Endodermal cell (in vitro differentiated cells): ENCODE results near the gene OR10V1. TPM values are rescaled to one million over a fixed set of nuclear protein-coding genes. Genes with fewer than 3 reads are reported as not detected.

Experiments used
- DNase-seq: peaks from one replicate; pipeline ENCODE4 v3.0.0-alpha.2; 2017
- H3K27ac ChIP-seq: 2 replicates; pipeline ENCODE4 v1.5.1; 2013; ENCODE audit warnings: mild to moderate bottlenecking, low read depth, low read length, moderate library complexity
- H3K27me3 ChIP-seq: 2 replicates; pipeline ENCODE4 v1.6.1; 2013; ENCODE audit warnings: mild to moderate bottlenecking, low read length, moderate library complexity; ENCODE audit not compliant: insufficient read depth, control insufficient read depth, poor library complexity, severe bottlenecking
- H3K36me3 ChIP-seq: 2 replicates; pipeline ENCODE4 v1.7.0; 2013; ENCODE audit warnings: mild to moderate bottlenecking, low read length, moderate library complexity; ENCODE audit not compliant: control insufficient read depth, insufficient read depth
- H3K4me1 ChIP-seq: one replicate; pipeline ENCODE4 v1.7.0; 2013; ENCODE audit warnings: low read length; ENCODE audit not compliant: control insufficient read depth, insufficient read depth
- H3K4me3 ChIP-seq: 2 replicates; pipeline ENCODE4 v1.5.1; 2013; ENCODE audit warnings: mild to moderate bottlenecking, low read length, moderate library complexity
- H3K9ac ChIP-seq: 2 replicates; pipeline ENCODE4 v1.6.1; 2013; ENCODE audit warnings: mild to moderate bottlenecking, low read length, moderate library complexity; ENCODE audit not compliant: poor library complexity, severe bottlenecking; ENCODE audit errors: extremely low read depth
- H3K9me3 ChIP-seq: 2 replicates; pipeline ENCODE4 v1.6.1; 2013; ENCODE audit warnings: mild to moderate bottlenecking, low read length, moderate library complexity; ENCODE audit not compliant: control insufficient read depth
- H3K27ac Mint-ChIP-seq: 2 replicates; pipeline ENCODE4 v1.8.0; 2020; ENCODE audit warnings: mixed read lengths
- H3K27me3 Mint-ChIP-seq: 2 replicates; pipeline ENCODE4 v1.8.0; 2021; ENCODE audit warnings: mild to moderate bottlenecking, mixed read lengths; ENCODE audit not compliant: insufficient read depth
- H3K36me3 Mint-ChIP-seq: 2 replicates; pipeline ENCODE4 v1.8.0; 2020; ENCODE audit warnings: low read depth, mixed read lengths
- H3K4me1 Mint-ChIP-seq: 2 replicates; pipeline ENCODE4 v1.8.0; 2020; ENCODE audit warnings: mixed read lengths
- H3K4me3 Mint-ChIP-seq: 2 replicates; pipeline ENCODE4 v1.8.0; 2020; ENCODE audit warnings: mild to moderate bottlenecking, moderate library complexity, mixed read lengths
- H3K9me3 Mint-ChIP-seq: 2 replicates; pipeline ENCODE4 v1.8.0; 2020; ENCODE audit warnings: mild to moderate bottlenecking, mixed read lengths
- CTCF ChIP-seq: fragments of 200-600 bp; sonication (generic); conservative IDR thresholded peaks from 2 replicates; pipeline ENCODE4 v1.5.0; 2021; ENCODE audit warnings: antibody characterized with exemption, mild to moderate bottlenecking
- WGBS, 2 experiments: methylation state at CpG; one replicate each; pipeline versions ENCODE4 v1.1.5 to v1.1.7; 2013; ENCODE audit warnings: missing lambda C conversion rate in 2 of 2, mixed read lengths in 1 of 2; ENCODE audit not compliant: insufficient coverage in 1 of 2, insufficient read length in 1 of 2; 5-methylcytosine and 5-hydroxymethylcytosine counted together
- total RNA-seq, 2 donors: library from RNA; stranded (reverse); fragmentation: NEBNext Ultra II Directional in 1 of 2; extraction: Animal tissue kit (Norgen Biotek cat#: 25700) in 1 of 2; gene quantifications; 2 replicates in 1 of 2; 3 replicates in 1 of 2; pipeline ENCODE4 v1.2.1, GENCODE V29; 2021

The OR10V1 gene
- total RNA-seq, 2 donors from 2014 or later: not detected

- no peaks in the 10 kb centered on the region for H3K27me3 Mint-ChIP-seq
- H3K9me3 Mint-ChIP-seq: no peaks in the 10 kb centered on the region
- Histone ChIP-seq H3K27me3 (no peaks in the 10 kb centered on the region), H3K4me3 (peak within 1 kb of the TSS; percentile 94), H3K9me3 (no peaks in the 10 kb centered on the region), H3K27ac (peak within 1 kb of the TSS; percentile 97), H3K9ac (peak within 1 kb of the TSS; percentile 96), H3K4me1 (no peaks in the 10 kb centered on the region), H3K36me3 (peaks cover 31% of the 10 kb centered on the region)
- peak; percentile 99 for DNase-seq
- WGBS, 2 experiments: 0 to 1% methylated on average over 26 to 68 of the region's 68 CpGs
- H3K36me3 Mint-ChIP-seq: peaks cover 28% of the 10 kb centered on the region
- peak within 1 kb of the TSS; percentile 85 for H3K4me3 Mint-ChIP-seq
- no peak for TF ChIP-seq CTCF
- peak within 1 kb of the TSS; percentile 99 for H3K27ac Mint-ChIP-seq
- H3K4me1 Mint-ChIP-seq: peaks cover 18% of the 10 kb centered on the region
Observed at GRCh38 chr11:59668950-59669610, 44.6 kb downstream of the OR10V1 start, which contains the start of gene PATL1. Gene PATL1, minus strand, starts transcription at chr11:59669037. Its CDS starts 142 bp downstream, at chr11:59668895.

DNA sequence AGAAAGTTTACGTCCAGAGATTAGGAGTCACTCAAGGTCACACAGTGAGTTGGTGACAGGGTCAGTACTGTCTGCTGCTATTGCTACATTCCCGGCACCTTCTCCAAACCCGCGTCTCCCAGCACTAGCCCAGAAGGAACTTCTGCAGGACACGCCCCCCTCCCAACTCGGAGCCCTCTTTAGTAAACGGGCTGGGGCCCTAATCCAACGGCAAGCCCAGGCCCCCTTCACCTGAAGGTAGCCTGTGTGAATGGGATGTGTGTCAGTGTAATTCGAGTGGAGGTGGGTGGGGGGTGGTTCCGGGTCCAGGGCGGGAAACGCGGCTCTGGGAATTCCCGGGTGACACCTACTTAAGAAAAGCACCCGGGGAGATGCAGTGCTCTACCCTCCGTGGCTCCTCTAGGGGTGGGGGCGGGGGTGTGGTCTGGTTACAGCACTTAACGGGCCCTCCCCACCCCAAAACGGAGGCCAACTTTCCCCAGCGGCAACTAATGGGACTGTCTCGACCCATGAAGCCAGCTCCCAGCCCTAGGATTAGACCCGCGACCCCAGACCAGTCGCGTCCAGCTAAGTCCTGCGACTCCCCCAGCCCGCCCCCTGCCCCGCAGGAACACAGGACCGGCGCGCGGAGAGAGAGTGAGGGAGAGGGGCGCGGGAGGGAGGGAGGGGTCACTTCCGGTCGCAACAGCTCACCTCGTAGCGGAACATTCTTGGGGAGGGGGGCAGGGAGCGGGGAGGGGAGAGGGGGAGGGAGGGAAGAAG, 45.3 kb downstream of the OR10V1 start:
- WGBS, 2 experiments: 0 to 1% methylated on average over 3 to 34 of the region's 39 CpGs
- peak; percentile 89 for DNase-seq
- H3K4me1 ChIP-seq: no peaks in the 10 kb centered on the region
- H3K36me3 ChIP-seq: peaks cover 38% of the 10 kb centered on the region
- H3K4me3 ChIP-seq: peak overlapping the region; percentile 94
- H3K36me3 Mint-ChIP-seq: peaks cover 30% of the 10 kb centered on the region
- H3K9me3 ChIP-seq: no peaks in the 10 kb centered on the region
- no peaks in the 10 kb centered on the region for H3K9me3 Mint-ChIP-seq
- H3K27me3 Mint-ChIP-seq: no peaks in the 10 kb centered on the region
- TF ChIP-seq CTCF: peak; percentile 60
- H3K27ac Mint-ChIP-seq: peak overlapping the region; percentile 95
- peak overlapping the region; percentile 85 for H3K4me3 Mint-ChIP-seq
- peaks cover 18% of the 10 kb centered on the region for H3K4me1 Mint-ChIP-seq
- H3K27me3 ChIP-seq: no peaks in the 10 kb centered on the region
- peak overlapping the region; percentile 97 for H3K27ac ChIP-seq
- H3K9ac ChIP-seq: peak overlapping the region; percentile 96

DNA sequence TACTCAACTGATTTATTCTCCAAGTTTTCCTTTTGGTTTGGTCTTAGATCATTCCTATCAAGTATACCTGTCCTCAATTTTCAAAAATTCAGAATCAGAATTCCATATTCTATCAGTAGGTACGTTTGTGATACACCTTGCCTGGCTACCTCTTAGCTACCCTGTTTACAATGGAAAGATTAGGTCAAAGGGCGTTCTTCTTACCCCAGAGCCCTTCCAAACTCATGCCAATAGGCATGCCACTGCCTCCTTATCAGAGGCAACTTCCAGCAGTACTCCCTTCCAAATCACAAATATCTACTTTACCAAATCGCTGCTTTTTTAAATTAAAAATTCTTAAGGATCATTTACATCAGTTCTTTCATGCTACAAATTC, 45.8 kb downstream of the OR10V1 start:
- Mint-ChIP-seq H3K36me3 (peaks cover 35% of the 10 kb centered on the region), H3K27me3 (no peaks in the 10 kb centered on the region), H3K4me1 (peaks cover 18% of the 10 kb centered on the region), H3K27ac (peak overlapping the region; percentile 95), H3K9me3 (no peaks in the 10 kb centered on the region), H3K4me3 (peak overlapping the region; percentile 85)
- H3K27me3 ChIP-seq: no peaks in the 10 kb centered on the region
- peak overlapping the region; percentile 96 for H3K9ac ChIP-seq
- 43 to 44% methylated on average over 3 of the region's 3 CpGs for WGBS, 2 experiments
- no peaks in the 10 kb centered on the region for H3K9me3 ChIP-seq
- no peak overlapping the region for H3K27ac ChIP-seq
- H3K36me3 ChIP-seq: peaks cover 43% of the 10 kb centered on the region
- TF ChIP-seq CTCF: no peak
- no peak for DNase-seq
- no peaks in the 10 kb centered on the region for H3K4me1 ChIP-seq
- peak overlapping the region; percentile 94 for H3K4me3 ChIP-seq
